CD4-positive, alpha-beta T cell treated with Interferon alpha-2 for 1 hour (primary cell): ENCODE measurements around the gene ADORA1.
A peak's percentile ranks its signal among the peaks of the same experiment; 100 is the strongest.

Source experiments
- DNase-seq, 2 donors: peaks; one replicate each; pipeline ENCODE4 v3.0.0-alpha.2; 2020 to 2022

Gene ADORA1

DNA sequence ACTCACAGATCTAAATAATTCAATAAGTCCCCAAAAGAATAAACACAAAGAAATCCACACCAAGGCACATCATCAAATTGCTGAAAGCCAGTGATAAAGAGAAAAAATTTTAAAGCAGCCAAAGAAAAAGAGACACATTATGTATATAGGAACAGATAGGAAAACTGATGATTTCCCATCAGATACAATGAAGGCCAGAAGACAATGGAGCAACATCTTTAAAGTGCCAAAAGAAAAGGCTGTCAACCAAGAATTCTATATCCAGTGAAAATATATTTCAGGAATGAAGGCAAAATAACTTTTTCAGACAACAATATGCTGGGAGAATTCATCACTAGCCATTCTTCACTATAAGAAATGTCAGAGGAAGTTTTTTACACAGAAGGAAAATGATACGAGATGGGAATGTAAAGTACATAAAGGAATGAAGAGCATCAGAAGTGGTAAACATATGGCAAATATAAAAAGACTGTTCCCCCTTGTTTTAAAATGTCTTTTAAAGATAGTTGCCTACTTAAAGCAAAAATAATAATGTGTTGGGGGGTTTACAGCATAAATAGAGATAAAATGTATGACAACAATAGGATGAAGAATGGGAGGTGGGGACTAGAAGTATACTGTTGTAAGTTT is 32.4 kb upstream of the ADORA1 start:
- no peak for DNase-seq

GRCh38 chr1:203096566-203096965 is 31.0 kb upstream of the ADORA1 start:
- no peak for DNase-seq

DNA sequence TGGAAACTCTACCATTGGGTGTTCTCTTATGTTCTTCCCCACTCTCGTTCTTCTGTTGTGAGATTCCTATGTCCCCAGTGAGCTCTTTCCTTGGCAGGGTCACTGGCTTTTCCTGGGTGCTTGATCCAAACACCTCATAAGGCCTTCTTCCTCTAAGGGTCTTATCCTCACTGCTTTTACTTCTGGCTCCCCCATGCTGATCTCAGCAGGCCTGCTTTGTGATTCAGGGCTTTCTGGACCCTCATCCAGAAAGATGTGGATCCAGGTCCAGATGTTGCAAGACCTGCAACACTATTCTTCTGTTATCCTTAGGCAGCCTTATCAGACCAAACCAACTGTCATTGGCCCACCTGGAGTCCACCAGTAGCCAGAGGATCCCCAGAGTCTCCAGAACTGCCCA is 30.5 kb upstream of the ADORA1 start:
- no peak for DNase-seq

GRCh38 chr1:203098445-203098844 is 29.1 kb upstream of the ADORA1 start:
- no peak for DNase-seq

DNA sequence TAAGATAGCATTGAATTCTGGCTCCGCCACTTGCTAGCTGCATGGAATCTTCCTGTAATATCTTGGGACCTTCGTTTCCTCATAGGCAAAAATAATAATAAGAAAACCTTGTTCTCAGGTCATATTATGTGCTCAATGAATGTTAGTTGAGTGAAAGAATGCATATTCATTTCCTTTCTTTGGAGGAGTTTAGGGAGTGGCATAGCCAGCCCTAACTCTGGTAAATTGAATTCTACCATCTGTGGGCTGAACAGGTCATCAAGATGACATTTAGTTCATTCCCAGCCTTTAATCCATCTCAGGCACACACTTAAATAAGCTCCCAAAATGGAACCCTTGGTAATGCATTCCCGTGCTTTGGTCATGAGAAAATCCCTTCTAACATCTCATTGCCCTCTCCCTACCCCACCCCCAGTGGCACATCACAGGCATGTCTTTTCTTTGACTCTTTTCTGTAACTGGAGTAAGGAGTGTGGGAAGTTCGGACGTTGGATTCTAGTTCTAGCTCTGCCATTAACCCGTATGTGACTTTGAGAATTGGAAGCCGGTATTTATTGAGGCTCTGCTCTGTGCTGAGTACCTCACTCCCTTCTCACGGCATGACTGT is 28.5 kb upstream of the ADORA1 start:
- DNase-seq = no peak

GRCh38 chr1:203099805-203100515 is 27.6 kb upstream of the ADORA1 start:
- no peak for DNase-seq

DNA sequence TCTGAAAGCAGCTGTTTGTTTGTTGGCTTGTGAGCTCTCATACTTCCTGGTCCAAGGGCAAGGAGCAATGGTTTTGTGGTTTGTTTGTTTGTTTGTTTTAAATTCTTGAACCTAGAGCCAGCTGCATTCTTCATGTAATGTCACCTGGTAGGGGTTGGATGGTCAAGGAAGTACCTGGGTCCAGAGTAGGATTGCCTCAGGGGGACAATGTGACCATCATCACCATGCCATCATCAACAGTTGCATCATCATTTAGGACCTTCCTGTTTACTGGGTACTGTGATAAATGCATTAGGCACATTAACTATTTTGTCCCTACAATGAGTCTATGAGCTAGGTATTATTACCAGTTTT is 27.0 kb upstream of the ADORA1 start:
- no peak for DNase-seq

DNA sequence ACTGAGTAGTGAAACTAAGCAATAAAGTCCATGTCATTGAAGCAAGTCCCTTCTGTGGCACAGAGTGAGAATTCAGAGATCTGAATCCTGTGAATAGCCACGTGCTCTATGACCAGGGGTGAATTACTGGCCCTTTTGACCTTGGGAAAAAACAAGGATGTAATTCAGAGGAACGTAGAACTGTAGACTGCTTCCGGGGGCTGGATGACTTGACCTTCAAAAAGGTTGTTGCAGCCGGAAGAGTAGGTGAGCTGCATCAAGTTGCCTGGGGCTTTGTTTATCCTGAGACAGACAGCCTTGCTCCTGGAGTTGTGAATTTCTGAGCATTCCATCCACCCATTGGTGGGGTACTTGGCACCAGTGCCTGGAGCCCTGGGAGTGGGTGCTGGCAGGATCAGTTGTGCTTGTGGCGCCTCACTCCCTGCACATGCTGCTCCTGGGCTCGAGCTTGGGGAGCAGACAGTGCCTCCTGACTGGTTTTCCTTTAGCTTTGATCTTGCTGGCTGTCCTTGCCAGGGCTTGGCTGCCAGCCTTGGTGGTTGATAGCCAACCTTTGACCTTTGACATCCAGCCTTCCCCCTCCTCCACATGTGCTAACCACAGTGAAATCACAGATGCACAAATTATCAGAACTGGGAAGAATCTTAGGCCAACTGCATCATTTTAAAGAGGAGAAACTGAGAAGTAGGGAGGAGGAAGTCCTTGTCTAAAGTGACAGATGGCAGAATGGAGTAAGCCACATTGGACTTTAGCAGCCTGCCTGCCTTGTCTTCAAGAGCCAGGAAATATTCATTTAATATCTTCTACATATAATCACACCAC is 25.5 kb upstream of the ADORA1 start:
- no peak for DNase-seq

DNA sequence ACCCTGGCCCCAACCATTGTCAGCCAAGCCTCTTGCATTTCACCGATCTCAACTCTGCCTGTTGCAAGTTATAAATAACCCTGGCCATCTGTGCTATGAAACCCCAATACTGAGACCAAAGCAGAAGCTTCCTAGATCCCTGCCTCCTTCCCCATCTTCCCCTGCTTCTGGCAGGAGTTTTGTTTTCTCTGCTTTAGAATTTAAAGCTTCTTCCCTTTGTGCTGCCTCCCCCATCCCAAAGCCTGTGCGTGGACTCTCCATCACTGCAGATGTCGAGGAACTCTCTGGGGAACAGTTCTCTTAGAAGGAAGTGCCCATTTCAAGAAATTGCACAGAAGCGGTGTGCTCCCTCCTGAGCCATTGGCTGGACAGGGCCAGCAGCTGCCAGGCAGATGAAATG is 24.3 kb upstream of the ADORA1 start:
- no peak for DNase-seq

GRCh38 chr1:203103829-203104495 is 23.6 kb upstream of the ADORA1 start:
- DNase-seq = no peak

DNA sequence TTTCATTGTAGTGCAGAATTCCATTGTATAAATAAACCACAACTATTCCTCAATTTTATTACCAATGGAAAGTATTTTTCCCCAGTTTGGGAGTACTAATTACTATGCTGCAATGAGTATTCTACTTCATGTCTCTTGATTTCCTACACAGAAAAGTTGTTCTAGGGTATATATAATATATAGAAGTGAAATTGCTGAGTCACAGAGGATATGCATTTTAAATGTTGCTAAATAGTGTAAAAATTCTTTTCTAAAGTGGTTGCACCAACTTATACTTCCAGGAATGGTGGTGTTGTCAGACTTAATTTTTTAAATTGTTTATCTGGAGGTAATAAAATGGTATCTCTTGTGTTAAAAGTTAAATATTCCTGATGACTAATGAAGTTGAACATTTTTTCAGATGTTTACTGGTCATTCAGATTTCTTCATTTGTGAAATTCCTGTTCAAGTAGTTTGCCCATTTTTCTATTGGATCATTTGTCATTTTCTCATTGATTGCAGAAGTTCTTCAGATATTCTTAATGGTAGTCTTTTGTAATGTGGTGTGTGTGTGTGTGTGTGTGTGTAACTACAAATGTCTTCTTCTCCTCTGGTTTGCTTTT is 22.6 kb upstream of the ADORA1 start:
- DNase-seq = no peak

- DNase-seq = no peak
Measured at GRCh38 chr1:203112475-203112874, 15.1 kb upstream of the ADORA1 start.

- no peak for DNase-seq
Measured at GRCh38 chr1:203113308-203113707, 14.2 kb upstream of the ADORA1 start.

DNA sequence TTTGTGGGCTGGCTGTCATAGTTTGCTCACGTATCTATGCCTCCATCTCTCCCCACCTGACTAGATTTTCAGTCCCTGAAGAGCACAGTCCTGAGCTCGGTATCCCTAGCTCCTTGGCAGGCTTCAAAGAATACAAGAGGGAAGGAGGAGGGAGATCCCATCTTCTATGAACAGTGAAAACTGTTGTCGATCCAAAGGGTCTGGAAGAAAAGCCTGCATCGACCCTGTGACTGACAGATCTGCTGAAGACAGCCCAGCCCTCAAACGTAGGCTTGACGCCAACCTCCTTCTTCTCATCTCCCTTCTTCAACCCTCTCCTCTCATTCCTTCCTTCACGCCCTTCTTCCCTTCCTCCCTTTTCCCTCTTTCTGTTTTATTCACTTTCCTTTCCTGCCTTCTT is 13.3 kb upstream of the ADORA1 start:
- DNase-seq = no peak

DNA sequence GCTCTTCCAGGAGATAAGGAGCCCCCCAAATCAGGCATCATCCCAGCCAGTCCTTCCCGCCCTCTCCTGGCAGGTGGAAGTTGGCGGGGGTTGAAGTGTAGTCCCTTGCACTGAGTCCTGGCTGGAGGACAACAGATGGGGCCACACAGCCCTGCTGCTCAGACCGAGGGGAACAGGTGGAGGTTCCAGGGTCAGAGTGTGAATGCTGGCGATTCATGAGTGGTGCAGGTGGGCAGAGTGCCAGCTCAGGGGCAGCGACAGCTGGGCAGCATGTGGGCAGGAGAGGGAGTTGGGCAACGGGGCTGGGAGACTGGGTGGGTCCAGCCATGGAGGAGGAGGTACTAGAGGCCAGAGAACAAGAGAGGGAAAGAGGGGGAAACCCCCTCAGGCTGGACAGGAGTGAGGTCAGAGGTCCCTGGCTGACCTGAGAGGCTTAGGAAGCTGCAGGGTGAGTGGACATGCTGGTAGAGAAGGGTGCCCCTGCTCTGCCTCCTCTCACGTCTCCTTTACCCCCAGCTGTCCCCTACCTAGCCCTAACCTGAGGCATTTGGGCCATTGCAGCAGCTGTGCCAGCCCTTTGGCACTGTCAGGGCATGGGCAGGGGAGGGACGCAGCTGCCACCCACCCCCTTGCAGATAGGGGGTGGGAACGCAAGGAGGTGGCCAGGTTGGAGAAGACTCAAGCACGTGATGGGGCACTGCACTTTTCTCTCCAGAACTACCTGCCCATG is 11.3 kb upstream of the ADORA1 start:
- DNase-seq = no peak

GRCh38 chr1:203117611-203118575 is 9.6 kb upstream of the ADORA1 start:
- peak; percentile 16 to 28 for DNase-seq

- no peak for DNase-seq
Measured at GRCh38 chr1:203120325-203121153, 7.0 kb upstream of the ADORA1 start.

GRCh38 chr1:203121186-203122015 is 6.1 kb upstream of the ADORA1 start:
- no peak for DNase-seq

DNA sequence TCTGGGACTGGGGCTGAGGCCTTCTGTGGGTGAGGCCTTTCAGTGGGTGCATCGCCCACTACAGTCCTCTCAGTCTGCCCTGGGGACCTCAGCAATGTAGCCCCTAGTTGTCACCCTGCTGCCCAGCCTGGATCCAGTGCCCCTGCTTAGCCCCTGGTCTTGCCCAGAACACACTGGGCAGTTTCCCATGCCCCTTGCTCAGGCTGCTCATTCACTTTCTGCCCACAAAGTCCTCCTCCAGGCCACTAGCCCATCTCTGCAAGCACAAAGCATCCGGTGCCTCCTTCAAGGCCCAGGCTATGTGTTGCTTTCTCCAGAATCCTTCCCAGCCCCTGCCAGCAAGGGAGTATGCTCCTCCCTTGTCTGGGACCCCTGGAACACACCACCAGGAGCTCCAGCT is 5.4 kb upstream of the ADORA1 start:
- DNase-seq = no peak
